ENCODE measurements around the gene STK32C.

STK32C gene

GRCh38 chr10:132350946-132351345 is 43.2 kb upstream of the STK32C start:
- Histone ChIP-seq H3K4me1 (peaks cover 32% of the 10 kb centered on the region; the same call in 1 of the 2 replicates), H3K9ac (no peak overlapping the region), H3K4me2 (no peak overlapping the region), H4K20me1 (no peaks in the 10 kb centered on the region), H3K27ac (no peak overlapping the region), H3K9me3 (no peaks in the 10 kb centered on the region), H3K4me3 (no peak overlapping the region), H3K27me3 (no peaks in the 10 kb centered on the region), H3K36me3 (peaks cover 6% of the 10 kb centered on the region; the same call in 1 of the 2 replicates)
- no peak for TF ChIP-seq Cebpa-rat (IDR thresholded peaks at IDR 0.05)

DNA sequence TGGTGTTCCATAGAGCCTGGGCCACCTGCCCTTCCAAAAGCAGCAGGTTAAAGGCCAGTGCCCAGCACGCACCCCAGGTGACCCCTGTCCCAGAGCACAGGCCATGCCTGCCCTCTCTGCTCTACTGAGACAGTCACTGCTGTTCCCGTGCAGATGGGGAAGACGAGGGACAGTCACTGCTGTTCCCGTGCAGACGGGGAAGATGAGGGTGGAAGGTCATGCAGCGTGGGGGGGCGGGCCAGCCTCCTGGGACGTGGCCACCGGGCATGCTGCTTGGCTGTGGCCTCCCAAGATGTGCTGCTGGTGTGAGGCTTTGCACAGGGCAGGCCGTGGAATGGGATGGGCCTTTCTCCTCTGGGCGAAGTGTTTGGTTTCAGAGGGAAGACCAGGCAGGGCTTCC is 42.6 kb upstream of the STK32C start:
- TF ChIP-seq Cebpa-rat (IDR thresholded peaks at IDR 0.05): no peak

GRCh38 chr10:132349766-132350165 is 42.0 kb upstream of the STK32C start:
- no peak overlapping the region for H3K9ac ChIP-seq
- H3K4me2 ChIP-seq: no peak overlapping the region
- TF ChIP-seq Cebpa-rat (IDR thresholded peaks at IDR 0.05): no peak
- H4K20me1 ChIP-seq: no peaks in the 10 kb centered on the region
- peaks cover 25% of the 10 kb centered on the region; the same call in 1 of the 2 replicates for H3K4me1 ChIP-seq
- no peak overlapping the region for H3K4me3 ChIP-seq
- peaks cover 8% of the 10 kb centered on the region; the same call in 1 of the 2 replicates for H3K36me3 ChIP-seq
- no peaks in the 10 kb centered on the region for H3K9me3 ChIP-seq
- no peaks in the 10 kb centered on the region for H3K27me3 ChIP-seq
- H3K27ac ChIP-seq: no peak overlapping the region

More for the DNA sequence above, 42.6 kb upstream of the STK32C start:
- no peaks in the 10 kb centered on the region for H3K9me3 ChIP-seq
- H3K9ac ChIP-seq: no peak overlapping the region
- no peak overlapping the region for H3K4me3 ChIP-seq
- no peaks in the 10 kb centered on the region for H3K27me3 ChIP-seq
- no peaks in the 10 kb centered on the region for H4K20me1 ChIP-seq
- H3K4me2 ChIP-seq: no peak overlapping the region
- H3K4me1 ChIP-seq: peaks cover 31% of the 10 kb centered on the region; the same call in 1 of the 2 replicates
- peaks cover 6% of the 10 kb centered on the region; the same call in 1 of the 2 replicates for H3K36me3 ChIP-seq
- no peak overlapping the region for H3K27ac ChIP-seq

- peaks cover 12% of the 10 kb centered on the region; the same call in 1 of the 2 replicates for H3K4me1 ChIP-seq
- no peaks in the 10 kb centered on the region for H4K20me1 ChIP-seq
- peaks cover 19% of the 10 kb centered on the region; the same call in 1 of the 2 replicates for H3K36me3 ChIP-seq
- no peaks in the 10 kb centered on the region for H3K27me3 ChIP-seq
- no peak overlapping the region for H3K4me2 ChIP-seq
- H3K9ac ChIP-seq: no peak overlapping the region
- no peak for TF ChIP-seq Cebpa-rat (IDR thresholded peaks at IDR 0.05)
- peaks cover 4% of the 10 kb centered on the region; the same call in 1 of the 2 replicates for H3K9me3 ChIP-seq
- H3K4me3 ChIP-seq: no peak overlapping the region
- H3K27ac ChIP-seq: no peak overlapping the region
Observed at GRCh38 chr10:132347931-132348267, 40.1 kb upstream of the STK32C start.

DNA sequence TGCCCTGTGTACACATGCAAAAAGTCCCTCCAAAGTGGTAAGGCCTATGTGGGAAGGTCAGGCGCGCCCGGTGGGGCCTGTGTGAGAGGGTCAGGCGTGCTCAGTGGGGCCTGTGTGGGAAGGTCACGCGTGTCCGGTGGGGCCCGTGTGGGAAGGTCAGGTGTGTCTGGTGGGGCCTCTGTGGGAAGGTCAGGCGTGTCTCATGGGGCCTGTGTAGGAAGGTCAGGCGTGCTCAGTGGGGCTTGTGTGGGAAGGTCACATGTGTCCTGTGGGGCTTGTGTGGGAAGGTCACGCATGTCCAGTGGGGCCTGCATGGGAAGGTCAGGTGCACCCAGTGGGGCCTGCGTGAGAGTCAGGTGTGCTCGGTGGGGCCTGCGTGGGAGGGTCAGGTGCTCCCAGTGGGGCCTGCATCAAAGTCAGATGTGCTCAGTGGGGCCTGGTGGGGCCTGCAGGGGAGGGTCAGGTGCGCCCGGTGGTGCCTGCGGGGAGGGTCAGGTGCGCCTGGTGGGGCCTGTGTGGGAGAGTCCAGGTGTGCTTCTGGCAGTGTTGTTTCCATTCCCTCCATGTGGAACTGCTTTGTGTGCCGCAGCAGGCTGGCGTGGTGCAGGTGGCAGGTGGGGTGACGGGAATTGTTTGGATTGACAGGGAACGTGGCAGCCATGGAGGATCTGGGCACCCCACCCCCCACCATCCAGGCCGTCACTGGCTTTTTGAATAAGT is 39.6 kb upstream of the STK32C start:
- Histone ChIP-seq H3K27me3 (no peaks in the 10 kb centered on the region), H4K20me1 (no peaks in the 10 kb centered on the region), H3K36me3 (peaks cover 21% of the 10 kb centered on the region), H3K9ac (no peak overlapping the region), H3K27ac (no peak overlapping the region), H3K4me2 (no peak overlapping the region), H3K4me1 (peaks cover 7% of the 10 kb centered on the region; the same call in 1 of the 2 replicates), H3K4me3 (no peak overlapping the region), H3K9me3 (peaks cover 7% of the 10 kb centered on the region)
- TF ChIP-seq Cebpa-rat (IDR thresholded peaks at IDR 0.05): no peak

GRCh38 chr10:132346806-132347205 is 39.1 kb upstream of the STK32C start:
- TF ChIP-seq Cebpa-rat (IDR thresholded peaks at IDR 0.05): no peak
- Histone ChIP-seq H3K9ac (no peak overlapping the region), H3K27ac (no peak overlapping the region), H3K4me3 (no peak overlapping the region), H3K4me1 (peaks cover 13% of the 10 kb centered on the region), H4K20me1 (no peaks in the 10 kb centered on the region), H3K27me3 (no peaks in the 10 kb centered on the region), H3K9me3 (peaks cover 10% of the 10 kb centered on the region), H3K4me2 (no peak overlapping the region), H3K36me3 (peaks cover 23% of the 10 kb centered on the region)

- Histone ChIP-seq H3K4me3 (no peak overlapping the region), H3K27me3 (no peaks in the 10 kb centered on the region), H3K36me3 (peaks cover 23% of the 10 kb centered on the region), H3K4me1 (peaks cover 27% of the 10 kb centered on the region), H3K27ac (no peak overlapping the region), H3K9me3 (peaks cover 10% of the 10 kb centered on the region), H4K20me1 (no peaks in the 10 kb centered on the region), H3K4me2 (no peak overlapping the region), H3K9ac (no peak overlapping the region)
- no peak for TF ChIP-seq Cebpa-rat (IDR thresholded peaks at IDR 0.05)
Observed at GRCh38 chr10:132345345-132345744, 37.6 kb upstream of the STK32C start.

DNA sequence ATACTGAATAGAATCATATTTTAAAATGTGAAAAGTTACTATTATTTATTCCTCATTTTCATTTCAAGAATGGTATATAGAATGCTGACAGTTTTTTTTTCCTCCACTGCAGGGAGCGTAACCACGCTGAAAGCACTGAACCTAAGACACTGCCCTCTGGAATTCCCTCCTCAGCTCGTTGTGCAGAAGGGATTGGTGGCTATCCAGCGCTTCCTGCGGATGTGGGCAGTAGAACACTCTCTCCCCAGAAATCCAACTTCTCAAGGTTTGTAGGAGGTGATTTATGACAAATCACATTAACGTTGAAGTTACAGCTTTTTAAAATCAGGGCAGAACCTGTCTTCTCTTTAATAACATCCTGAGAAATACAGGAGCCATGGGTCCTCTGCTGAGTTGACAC is 36.6 kb upstream of the STK32C start:
- H3K4me3 ChIP-seq: no peak overlapping the region
- H3K9me3 ChIP-seq: peaks cover 10% of the 10 kb centered on the region
- H3K36me3 ChIP-seq: peaks cover 26% of the 10 kb centered on the region
- TF ChIP-seq Cebpa-rat (IDR thresholded peaks at IDR 0.05): no peak
- no peak overlapping the region for H3K27ac ChIP-seq
- peaks cover 29% of the 10 kb centered on the region for H3K4me1 ChIP-seq
- H4K20me1 ChIP-seq: no peaks in the 10 kb centered on the region
- no peak overlapping the region for H3K9ac ChIP-seq
- no peak overlapping the region for H3K4me2 ChIP-seq
- no peaks in the 10 kb centered on the region for H3K27me3 ChIP-seq

DNA sequence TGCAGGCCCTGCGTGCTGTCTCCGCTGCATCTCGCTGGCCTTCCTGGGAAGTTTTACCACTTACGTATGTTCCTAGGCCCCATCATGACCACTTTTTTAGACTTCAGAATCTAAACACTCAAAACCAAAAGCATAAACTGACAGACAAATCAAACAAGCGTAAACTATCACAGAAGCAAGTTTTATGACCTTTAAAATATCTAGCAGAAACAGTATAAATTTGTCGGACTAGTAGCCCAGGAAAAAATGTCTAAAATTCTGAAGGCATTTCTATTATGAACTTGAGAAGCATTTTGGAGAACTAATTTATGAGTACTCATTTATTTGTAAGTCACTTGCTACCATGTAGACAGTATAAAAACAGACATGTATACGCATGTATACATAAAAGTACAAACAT is 34.8 kb upstream of the STK32C start:
- Histone ChIP-seq H3K4me3 (no peak overlapping the region), H3K4me1 (peaks cover 29% of the 10 kb centered on the region), H4K20me1 (no peaks in the 10 kb centered on the region), H3K4me2 (no peak overlapping the region), H3K27ac (no peak overlapping the region), H3K36me3 (peaks cover 36% of the 10 kb centered on the region), H3K9ac (no peak overlapping the region), H3K27me3 (no peaks in the 10 kb centered on the region), H3K9me3 (peaks cover 10% of the 10 kb centered on the region)
- no peak for TF ChIP-seq Cebpa-rat (IDR thresholded peaks at IDR 0.05)

DNA sequence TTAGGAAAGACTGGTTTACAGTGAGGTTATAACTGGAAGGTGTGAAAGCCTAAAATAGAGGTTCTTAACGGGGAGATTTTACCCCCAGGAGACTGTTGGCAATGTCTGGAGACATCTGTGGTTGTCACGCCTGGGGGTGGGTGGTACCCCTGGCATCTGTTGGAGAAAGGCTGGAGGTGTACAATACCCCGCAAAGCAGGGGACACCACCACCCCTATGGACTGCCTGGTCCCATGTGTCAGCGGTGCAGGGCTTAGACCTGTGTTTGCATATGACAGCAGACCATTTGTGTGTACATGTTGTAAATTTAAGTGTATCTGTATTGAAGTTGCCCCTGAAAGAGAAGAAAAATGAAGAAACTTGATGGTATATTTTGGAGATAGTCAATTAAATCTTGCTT is 34.0 kb upstream of the STK32C start:
- no peak overlapping the region for H3K27ac ChIP-seq
- peaks cover 36% of the 10 kb centered on the region for H3K4me1 ChIP-seq
- peak overlapping the region; percentile 62 for H3K4me2 ChIP-seq
- H3K4me3 ChIP-seq: no peak overlapping the region
- no peaks in the 10 kb centered on the region for H4K20me1 ChIP-seq
- H3K9ac ChIP-seq: no peak overlapping the region
- H3K36me3 ChIP-seq: peaks cover 38% of the 10 kb centered on the region
- no peak for TF ChIP-seq Cebpa-rat (IDR thresholded peaks at IDR 0.05)
- H3K27me3 ChIP-seq: no peaks in the 10 kb centered on the region
- H3K9me3 ChIP-seq: peaks cover 10% of the 10 kb centered on the region
